Natural killer cell (primary cell): Measurements from ENCODE around the gene PTPN12. TPM values are rescaled to one million over a fixed set of nuclear protein-coding genes. Genes with fewer than 3 reads are reported as not detected.

ENCODE experiments used
- ATAC-seq, 3 donors: fragments of 150-1000 bp in 2 of 3; fragments of 200-7000 bp in 1 of 3; cut with Tn5 transposase; 1 replicate in 1 of 3; 2 replicates in 2 of 3; pipeline ENCODE4 v1.10.0; 2021; ENCODE audit warnings: mild to moderate bottlenecking in 2 of 3, moderate library complexity in 2 of 3
- DNase-seq, 2 donors: peaks; one replicate each; pipeline versions ENCODE4 v3.0.0 to v3.0.0-alpha.2; 2013 to 2021; ENCODE audit warnings: mixed read lengths in 1 of 2
- H3K27ac ChIP-seq: one replicate; pipeline ENCODE4 v1.5.1; 2013; ENCODE audit warnings: mild to moderate bottlenecking, low read length
- H3K27me3 ChIP-seq: one replicate; pipeline ENCODE4 v1.6.1; 2013; ENCODE audit warnings: low read length; ENCODE audit not compliant: control insufficient read depth, insufficient read depth
- H3K36me3 ChIP-seq: one replicate; pipeline ENCODE4 v1.6.1; 2013; ENCODE audit warnings: low read length; ENCODE audit not compliant: control insufficient read depth, insufficient read depth
- H3K4me1 ChIP-seq: one replicate; pipeline ENCODE4 v1.6.1; 2013; ENCODE audit warnings: low read length; ENCODE audit not compliant: control insufficient read depth, insufficient read depth
- H3K4me3 ChIP-seq: one replicate; pipeline ENCODE4 v1.5.1; 2013; ENCODE audit warnings: low read length
- H3K9me3 ChIP-seq: one replicate; pipeline ENCODE4 v1.6.1; 2013; ENCODE audit warnings: low read length; ENCODE audit not compliant: control insufficient read depth, insufficient read depth
- H3K27ac Mint-ChIP-seq, 2 donors: one replicate each; pipeline ENCODE4 v1.8.0; 2022; ENCODE audit warnings: mild to moderate bottlenecking in 2 of 2, mixed read lengths in 2 of 2, moderate library complexity in 1 of 2
- H3K27me3 Mint-ChIP-seq, 2 donors: one replicate each; pipeline ENCODE4 v1.8.0; 2022; ENCODE audit warnings: low read depth in 2 of 2, mixed read lengths in 2 of 2
- H3K36me3 Mint-ChIP-seq: one replicate; pipeline ENCODE4 v1.8.0; 2022; ENCODE audit warnings: mixed read lengths
- H3K4me1 Mint-ChIP-seq, 2 donors: one replicate each; pipeline ENCODE4 v1.8.0; 2022; ENCODE audit warnings: mixed read lengths in 2 of 2
- H3K4me3 Mint-ChIP-seq: one replicate; pipeline ENCODE4 v1.8.0; 2022; ENCODE audit warnings: mild to moderate bottlenecking, moderate library complexity, mixed read lengths
- H3K9me3 Mint-ChIP-seq, 2 donors: one replicate each; pipeline ENCODE4 v1.8.0; 2022; ENCODE audit warnings: mixed read lengths in 2 of 2
- CTCF ChIP-seq: fragments of 200-600 bp; IDR thresholded peaks from one replicate; pipeline ENCODE4 v1.8.0; 2022; ENCODE audit warnings: antibody characterized with exemption
- WGBS: methylation state at CpG from one replicate; pipeline ENCODE4 v1.1.7; 2013; ENCODE audit warnings: missing lambda C conversion rate; ENCODE audit not compliant: insufficient coverage; 5-methylcytosine and 5-hydroxymethylcytosine counted together
- intact Hi-C: fragments of 100-400 bp; cut with micrococcal nuclease; formaldehyde crosslinking; loops from one replicate; pipeline ENCODE4 v1.14.2; 2022
- total RNA-seq, 4 donors: library from RNA; stranded (reverse); fragments of 120-200 nt in 1 of 4; gene quantifications; one replicate each; pipeline versions ENCODE4 v1.2.3 to v1.2.4, GENCODE V29; 2013 to 2022

The PTPN12 gene
- total RNA-seq, 3 donors from 2014 or later (not counting 1 experiment from before 2014, with no cell fraction given) = 261 to 396 (median 263) TPM

GRCh38 chr7:77627309-77627676 is 90.2 kb downstream of the PTPN12 start:
- peaks cover 13 to 20% of the 10 kb centered on the region in 2 donors for H3K4me1 Mint-ChIP-seq
- H3K4me3 ChIP-seq = no peak overlapping the region
- no peak for DNase-seq
- H3K9me3 Mint-ChIP-seq = no peaks in the 10 kb centered on the region
- no peak for TF ChIP-seq CTCF
- H3K4me3 Mint-ChIP-seq = no peak overlapping the region
- H3K27me3 ChIP-seq = no peaks in the 10 kb centered on the region
- no peak overlapping the region for H3K27ac ChIP-seq
- no peaks in the 10 kb centered on the region for H3K27me3 Mint-ChIP-seq
- H3K36me3 Mint-ChIP-seq = no peaks in the 10 kb centered on the region
- peak overlapping the region; percentile 17 to 51 for H3K27ac Mint-ChIP-seq
- no peaks in the 10 kb centered on the region for H3K4me1 ChIP-seq
- intact Hi-C loops = no loop called here
- ATAC-seq = no peak
- H3K9me3 ChIP-seq = no peaks in the 10 kb centered on the region
- peaks cover 69% of the 10 kb centered on the region for H3K36me3 ChIP-seq

GRCh38 chr7:77629797-77630196 is 92.7 kb downstream of the PTPN12 start:
- Histone ChIP-seq H3K4me3 (no peak overlapping the region), H3K27me3 (no peaks in the 10 kb centered on the region), H3K4me1 (no peaks in the 10 kb centered on the region), H3K36me3 (peaks cover 62% of the 10 kb centered on the region), H3K27ac (no peak overlapping the region), H3K9me3 (no peaks in the 10 kb centered on the region)
- H3K9me3 Mint-ChIP-seq = no peaks in the 10 kb centered on the region
- DNase-seq = no peak
- no peak overlapping the region for H3K4me3 Mint-ChIP-seq
- 94% methylated on average over 3 of the region's 4 CpGs for WGBS
- no peaks in the 10 kb centered on the region for H3K27me3 Mint-ChIP-seq
- H3K36me3 Mint-ChIP-seq = no peaks in the 10 kb centered on the region
- H3K4me1 Mint-ChIP-seq = peaks cover 13 to 21% of the 10 kb centered on the region in 2 donors
- H3K27ac Mint-ChIP-seq = peak overlapping the region; percentile 66 to 68
- no peak for ATAC-seq
- intact Hi-C loops = no loop called here
- no peak for TF ChIP-seq CTCF

- Mint-ChIP-seq H3K4me1 (peaks cover 0 to 18% of the 10 kb centered on the region in 2 donors), H3K27ac (peak overlapping the region; percentile 38 to 55), H3K4me3 (no peak overlapping the region), H3K36me3 (no peaks in the 10 kb centered on the region), H3K9me3 (no peaks in the 10 kb centered on the region), H3K27me3 (no peaks in the 10 kb centered on the region)
- DNase-seq (no peak), ATAC-seq (no peak)
- TF ChIP-seq CTCF = no peak
- Histone ChIP-seq H3K27ac (no peak overlapping the region), H3K4me1 (no peaks in the 10 kb centered on the region), H3K9me3 (no peaks in the 10 kb centered on the region), H3K27me3 (no peaks in the 10 kb centered on the region), H3K4me3 (no peak overlapping the region), H3K36me3 (peaks cover 64% of the 10 kb centered on the region)
- intact Hi-C loops = no loop called here
- WGBS = 90% methylated on average over 2 of the region's 2 CpGs
These were observed 94.7 kb downstream of the PTPN12 start for GRCh38 chr7:77631820-77632219.

GRCh38 chr7:77644774-77645173 is 107.7 kb downstream of the PTPN12 start:
- Mint-ChIP-seq H3K9me3 (no peaks in the 10 kb centered on the region), H3K36me3 (no peaks in the 10 kb centered on the region), H3K4me1 (no peaks in the 10 kb centered on the region), H3K4me3 (no peak overlapping the region), H3K27ac (peak overlapping the region; percentile 35 to 77), H3K27me3 (no peaks in the 10 kb centered on the region)
- peaks cover 44% of the 10 kb centered on the region for H3K36me3 ChIP-seq
- no peaks in the 10 kb centered on the region for H3K9me3 ChIP-seq
- no peak overlapping the region for H3K4me3 ChIP-seq
- no peak overlapping the region for H3K27ac ChIP-seq
- no peak for DNase-seq
- WGBS = 84% methylated on average over 4 of the region's 4 CpGs
- TF ChIP-seq CTCF = no peak
- ATAC-seq = no peak
- no peaks in the 10 kb centered on the region for H3K4me1 ChIP-seq
- no peaks in the 10 kb centered on the region for H3K27me3 ChIP-seq
- intact Hi-C loops = no loop called here
